DMS153 treated with DMSO at 0.1 percent for 48 hours (cell line): ENCODE measurements around the gene ZNF367.

Source experiments
- DNase-seq: peaks from one replicate; lab custom pipeline; 2025; ENCODE audit not compliant: unreplicated experiment; lab: John Stamatoyannopoulos, UW

ZNF367 gene

DNA sequence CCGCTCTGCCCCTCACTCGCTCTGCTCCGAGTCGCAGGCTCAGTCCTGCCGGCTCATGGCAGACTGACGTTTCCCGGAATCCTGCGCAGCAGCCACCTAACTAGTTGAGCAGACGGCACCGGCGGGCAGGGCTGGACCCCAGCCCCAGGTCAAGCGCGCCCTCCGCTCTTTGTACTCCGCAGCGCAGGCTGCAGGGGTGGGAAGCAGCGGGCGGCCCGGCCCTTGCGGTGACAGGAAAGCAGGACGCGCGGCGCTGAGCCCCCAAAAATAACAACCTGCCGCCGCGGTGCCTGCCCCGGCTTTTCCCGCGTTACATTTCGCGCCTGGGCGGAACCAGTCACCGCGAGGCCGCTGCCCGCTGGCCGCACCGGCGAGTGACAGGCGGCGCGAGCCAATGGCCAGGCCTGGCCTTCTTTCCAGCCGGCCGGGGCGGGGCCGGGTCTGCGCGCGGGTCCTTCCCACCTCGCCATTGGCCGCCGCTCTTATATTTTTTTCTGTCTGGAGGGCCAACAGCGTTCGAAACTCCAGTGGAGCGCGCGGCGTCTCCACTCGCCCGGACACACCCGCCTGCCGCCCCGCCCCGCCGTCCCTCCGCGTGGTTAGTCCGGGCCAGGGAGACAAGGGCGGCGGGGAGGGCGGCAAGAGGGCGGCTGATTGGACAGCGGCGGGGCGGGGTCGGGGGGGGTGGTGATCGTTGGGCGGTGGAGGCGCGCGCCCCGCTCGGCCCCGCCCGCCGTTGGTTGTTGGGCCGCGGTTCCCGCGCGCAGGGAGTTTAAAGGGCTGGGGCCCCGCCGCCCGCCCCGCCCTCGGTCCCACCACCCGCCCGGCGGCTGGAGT, at the start of gene ZNF367:
Gene ZNF367 (minus strand): TSS at position 288 of the 837 bp plus-strand sequence. CDS start 338 bp downstream, outside the sequence.
- peak; percentile 95 for DNase-seq

DNA sequence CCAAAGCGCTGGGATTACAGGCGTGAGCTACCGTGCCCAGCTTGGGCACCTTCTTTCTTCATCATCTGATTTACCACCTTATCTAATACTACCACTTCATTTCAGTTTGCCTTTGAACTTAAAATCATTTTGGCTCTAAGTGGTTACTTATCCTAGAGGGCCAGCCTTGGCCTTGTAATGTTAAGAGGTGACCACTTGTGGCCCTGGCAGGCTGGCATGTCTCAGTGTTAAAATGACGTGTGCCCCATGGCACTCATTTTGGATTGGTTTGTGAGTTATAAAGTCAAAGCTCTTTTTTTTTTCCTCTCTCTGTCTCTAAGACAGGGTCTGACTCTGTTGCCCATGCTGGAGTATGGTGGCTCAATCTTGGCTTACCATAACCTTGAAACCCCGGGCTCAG, 49.6 kb upstream of the ZNF367 start:
- DNase-seq, result no peak

DNA sequence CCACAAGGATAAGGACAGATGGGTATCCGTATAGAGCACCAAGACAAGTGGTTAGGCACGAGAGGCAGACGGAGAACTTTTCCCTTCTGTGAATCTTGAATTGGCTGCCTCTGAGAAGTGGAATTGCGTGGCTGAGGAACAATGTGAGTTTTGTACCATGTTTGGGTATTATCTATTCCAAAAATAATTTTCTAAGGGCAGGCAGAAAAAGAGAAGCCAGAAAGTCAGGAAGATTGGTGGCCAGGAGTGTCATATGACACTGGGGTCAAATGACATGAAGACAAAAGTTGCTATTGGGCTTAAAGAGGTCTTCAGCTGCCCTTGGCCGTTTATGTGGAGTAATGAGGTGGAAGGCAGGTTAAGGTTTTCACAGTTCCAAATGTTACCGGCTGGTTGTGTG, 46.3 kb upstream of the ZNF367 start:
- DNase-seq, result no peak

DNA sequence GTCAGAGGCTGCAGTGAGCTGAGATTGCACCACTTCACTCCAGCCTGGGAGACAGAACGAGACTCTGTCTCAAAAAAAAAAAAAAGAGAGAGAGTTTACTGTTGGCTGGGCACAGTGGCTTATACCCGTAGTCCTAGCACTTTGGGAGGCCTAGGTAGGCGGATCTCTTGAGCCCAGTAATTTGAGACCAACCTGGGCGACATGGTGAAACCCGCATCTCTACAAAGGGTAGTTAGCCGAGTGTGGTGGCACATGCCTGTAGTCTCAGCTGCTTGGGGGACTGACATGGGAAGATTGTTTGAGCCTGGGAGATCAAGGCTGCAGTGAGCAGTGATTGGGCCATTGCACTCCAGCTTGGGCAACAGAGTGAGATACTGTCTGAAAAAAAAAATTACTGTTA, 44.4 kb upstream of the ZNF367 start:
- no peak for DNase-seq

DNA sequence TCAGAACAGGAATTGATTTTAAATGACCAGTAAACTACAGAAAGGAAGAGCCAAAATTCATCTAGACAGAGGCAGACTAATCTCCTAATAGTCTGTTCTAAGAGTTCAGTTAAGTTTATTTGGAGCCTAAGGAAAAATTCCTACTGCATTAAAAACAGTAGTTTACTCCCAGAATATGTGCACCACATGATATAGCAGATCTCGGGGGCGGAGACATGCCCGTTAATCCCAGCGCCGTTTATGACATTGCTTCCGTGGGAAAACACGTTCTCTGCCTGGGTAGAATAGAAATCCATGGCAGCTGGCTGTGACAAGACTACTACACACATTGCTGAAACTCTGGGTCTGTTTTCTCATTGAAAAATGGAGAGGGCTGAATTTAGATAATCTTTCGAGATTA, 43.2 kb upstream of the ZNF367 start:
- no peak for DNase-seq

DNA sequence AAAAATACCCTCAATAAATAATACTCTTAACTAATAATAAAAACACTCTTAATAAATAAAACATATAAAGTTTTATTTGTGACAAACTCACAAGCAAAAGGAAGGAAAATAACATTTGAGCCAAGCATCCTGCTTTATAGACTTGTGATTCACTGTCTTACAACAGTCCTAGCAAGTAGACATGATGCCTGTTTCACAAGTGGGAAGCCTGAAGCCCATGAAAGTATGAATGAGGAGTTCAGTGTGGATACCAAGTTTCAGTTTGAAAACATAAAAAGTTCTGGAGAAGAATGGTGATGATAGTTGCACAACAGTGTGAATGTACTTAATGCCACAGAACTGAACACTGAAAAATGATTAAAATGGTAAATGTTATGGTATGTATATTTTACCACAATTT, 42.7 kb upstream of the ZNF367 start:
- no peak for DNase-seq

DNA sequence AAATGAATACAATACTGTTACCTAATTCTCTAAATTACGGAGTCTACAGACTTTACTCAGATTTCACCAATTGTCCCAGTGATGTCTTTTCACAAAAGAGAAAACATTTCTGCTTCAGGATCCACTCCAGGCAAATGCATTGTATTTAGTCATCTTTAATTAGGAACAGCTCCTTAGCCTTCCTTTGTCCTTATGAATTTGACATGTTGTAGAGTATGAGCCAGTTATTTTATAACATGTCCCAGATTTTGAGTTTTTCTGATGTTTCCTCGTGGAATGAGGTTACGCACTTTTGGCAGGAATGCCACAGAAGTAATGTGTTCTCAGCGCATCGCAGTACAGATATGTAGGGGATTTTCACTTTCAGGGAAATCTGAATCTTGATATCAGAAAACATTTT, 42.3 kb upstream of the ZNF367 start:
- DNase-seq, result no peak

DNA sequence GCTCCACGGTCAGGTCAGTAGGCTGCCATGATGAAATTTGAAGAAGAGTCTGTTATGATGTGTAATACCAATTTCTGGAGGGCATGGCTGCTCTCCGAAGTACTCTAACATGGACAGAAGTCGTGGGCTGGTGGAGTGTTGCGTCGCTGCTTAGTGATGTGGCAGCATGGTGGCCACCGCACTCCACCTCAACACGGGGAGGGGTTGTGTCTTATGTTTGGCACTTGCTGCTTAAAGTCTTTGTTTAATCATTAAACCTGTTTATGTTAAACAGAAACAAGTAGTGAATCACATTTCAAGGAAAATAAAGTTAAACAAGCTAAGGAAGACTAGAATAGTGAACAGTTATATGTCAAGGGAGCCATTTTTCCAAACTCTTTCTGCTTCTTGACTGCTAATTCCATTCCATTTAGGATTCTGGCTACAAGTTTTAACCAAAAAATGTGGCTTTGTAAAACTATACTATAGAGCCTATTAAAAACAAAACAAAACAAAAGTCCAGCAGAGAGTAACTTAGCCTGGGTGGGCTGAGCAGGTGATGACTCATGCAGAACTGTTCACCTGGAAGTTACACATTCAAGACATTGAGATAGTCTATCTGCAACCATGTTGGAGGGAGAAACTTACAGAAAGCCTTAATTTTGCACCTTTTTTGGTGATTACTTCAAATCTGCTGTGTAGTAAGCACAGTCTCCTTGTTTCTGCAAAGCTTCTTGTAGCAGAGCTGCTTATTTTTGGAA, 41.3 kb upstream of the ZNF367 start:
- no peak for DNase-seq

DNA sequence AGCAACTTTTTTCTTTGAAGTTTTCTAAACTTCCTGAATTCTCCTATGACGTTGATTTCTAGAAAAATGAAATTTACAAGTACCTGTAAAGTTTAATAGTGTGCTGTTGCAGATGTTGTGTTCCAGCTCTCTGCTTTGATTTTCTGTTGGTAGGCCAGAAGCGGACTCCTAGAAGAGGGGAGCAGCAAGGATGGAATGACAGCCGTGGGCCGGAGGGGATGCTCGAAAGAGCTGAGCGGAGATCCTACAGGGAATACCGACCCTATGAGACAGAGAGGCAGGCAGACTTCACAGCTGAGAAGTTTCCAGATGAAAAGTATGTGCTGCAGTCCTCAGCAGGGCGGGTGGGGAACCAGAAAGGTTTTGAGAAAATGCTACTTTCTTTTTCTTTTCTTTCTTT, 40.1 kb upstream of the ZNF367 start:
- DNase-seq, result no peak

DNA sequence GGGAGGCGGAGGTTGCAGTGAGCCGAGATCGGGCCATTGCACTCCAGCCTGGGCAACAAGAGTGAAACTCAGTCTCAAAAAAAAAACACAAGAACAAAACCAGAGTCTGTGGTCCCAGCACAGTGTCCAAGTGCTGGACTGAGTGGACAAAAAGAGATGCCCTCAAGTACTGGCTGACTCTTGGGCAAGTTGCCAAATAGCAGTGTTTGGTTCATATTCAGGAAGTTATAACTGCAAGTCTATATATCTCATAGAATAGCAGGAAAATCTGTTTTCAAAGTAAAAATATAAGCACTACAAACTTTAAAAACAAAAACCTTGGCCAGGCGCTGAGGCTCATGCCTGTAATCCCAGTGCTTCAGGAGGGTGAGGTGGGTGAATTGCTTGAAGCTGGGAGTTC, 39.1 kb upstream of the ZNF367 start:
- DNase-seq, result no peak

DNA sequence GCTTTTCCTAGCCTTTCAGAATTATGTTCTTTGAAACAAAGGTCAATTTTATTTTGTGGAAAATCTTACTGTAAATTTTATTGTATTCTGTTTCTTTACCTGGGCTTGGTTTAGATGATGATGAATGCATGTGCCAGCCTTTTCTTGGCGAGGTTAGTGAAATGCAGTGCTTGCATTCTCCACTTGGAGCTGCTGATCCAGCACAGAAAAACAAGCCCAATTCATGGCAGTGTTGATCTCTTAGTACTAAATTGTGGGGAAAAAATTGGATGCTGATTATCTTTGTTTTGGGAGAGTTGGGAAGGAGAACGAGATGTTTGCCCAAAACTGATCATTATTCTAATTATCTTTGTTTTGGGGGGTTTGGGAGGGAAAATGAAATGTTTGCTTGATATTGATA, 35.5 kb upstream of the ZNF367 start:
- no peak for DNase-seq

DNA sequence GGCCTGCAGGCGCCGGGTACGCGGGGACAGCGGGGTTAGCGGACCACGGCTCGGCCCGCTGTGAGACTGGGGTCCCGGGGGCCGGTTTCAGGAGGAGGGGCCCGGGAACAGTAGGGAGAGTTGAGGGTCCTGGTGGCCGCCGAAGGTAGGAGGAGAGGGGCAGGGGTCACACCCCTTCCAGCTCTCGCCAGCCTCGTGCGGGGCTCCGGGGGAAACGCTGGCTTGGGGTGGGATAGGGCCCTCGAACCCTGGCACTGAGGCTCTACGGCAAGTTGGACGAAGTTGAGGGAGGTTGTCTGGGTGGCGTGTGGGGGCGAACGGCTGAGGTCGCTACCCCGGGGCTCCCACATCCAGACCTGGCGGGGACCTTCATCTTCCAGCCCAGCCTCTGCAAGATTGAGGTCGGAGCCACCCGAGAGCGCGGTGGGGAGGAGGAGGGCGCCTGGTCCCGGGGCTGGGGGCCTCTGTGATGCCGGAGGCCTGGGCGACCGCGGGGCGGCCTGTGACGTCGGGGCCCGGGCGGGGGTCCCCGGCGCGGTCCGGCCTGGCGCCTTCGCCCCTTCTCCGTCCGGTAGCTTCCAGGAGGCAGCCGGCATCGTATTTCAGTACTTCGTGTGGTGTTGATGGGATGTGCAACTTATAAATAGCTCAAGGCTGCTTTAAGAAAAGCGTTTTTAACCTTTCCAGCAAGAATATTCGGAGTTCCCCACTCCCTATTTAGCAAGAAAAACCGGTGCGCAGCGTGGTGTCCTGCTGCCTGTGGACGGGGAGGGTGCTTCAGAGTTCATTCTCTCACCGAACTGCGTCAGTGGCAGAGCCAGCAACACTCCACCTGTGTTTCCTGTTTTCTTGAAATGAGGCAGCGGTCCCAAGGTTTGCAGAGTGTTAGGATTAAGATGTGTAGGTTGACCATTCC, 32.7 kb upstream of the ZNF367 start:
- no peak for DNase-seq

DNA sequence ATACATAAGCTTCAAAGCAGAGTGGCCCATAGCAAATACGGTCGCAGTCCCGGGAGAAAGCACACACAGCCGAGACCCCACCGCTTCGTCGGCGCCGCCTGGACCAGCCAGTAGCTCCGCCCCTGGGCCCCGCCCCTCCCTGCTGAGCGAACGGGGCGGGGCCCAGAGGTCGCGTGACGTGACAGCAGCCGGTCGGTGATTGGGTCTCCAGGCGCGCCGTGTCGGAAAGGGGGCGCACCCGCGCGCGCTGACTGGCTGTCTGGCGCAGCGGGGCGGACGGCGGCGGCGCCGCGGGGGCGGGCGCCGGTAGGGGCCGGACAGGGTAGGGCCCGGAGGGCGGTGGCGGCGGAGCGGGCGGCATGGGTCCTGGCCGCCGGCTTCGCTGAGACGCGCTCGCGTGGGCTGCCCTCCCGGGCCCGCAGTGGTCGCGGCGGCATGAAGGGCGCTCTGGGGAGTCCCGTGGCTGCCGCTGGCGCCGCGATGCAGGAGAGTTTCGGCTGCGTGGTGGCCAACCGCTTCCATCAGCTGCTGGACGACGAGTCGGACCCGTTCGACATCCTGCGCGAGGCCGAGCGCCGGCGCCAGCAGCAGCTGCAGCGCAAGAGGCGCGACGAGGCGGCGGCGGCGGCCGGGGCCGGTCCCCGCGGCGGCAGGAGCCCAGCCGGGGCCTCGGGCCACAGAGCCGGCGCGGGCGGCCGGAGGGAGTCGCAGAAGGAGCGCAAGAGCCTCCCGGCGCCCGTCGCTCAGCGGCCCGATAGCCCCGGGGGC, 31.9 kb upstream of the ZNF367 start, which contains the start of gene HABP4:
Gene HABP4 (plus strand): TSS at position 325 of the 768 bp plus-strand sequence. CDS start 111 bp downstream, at position 436.
- peak; percentile 88 for DNase-seq

DNA sequence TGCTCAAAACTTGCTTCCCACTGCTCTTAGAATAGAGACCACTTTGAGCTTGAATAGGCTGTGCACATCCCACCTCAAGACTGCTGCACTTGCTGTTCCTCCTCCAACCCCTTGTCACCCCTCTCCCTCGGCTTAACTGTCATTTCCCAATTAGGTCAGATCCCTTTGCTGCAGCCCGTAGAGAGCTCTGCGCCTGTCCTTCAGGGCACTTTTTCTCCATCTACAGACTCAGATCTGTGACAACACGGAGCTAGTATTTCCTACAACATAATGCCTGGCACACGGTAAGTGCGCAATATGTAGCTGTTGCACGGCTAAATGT, 31.3 kb upstream of the ZNF367 start:
- DNase-seq, result no peak

DNA sequence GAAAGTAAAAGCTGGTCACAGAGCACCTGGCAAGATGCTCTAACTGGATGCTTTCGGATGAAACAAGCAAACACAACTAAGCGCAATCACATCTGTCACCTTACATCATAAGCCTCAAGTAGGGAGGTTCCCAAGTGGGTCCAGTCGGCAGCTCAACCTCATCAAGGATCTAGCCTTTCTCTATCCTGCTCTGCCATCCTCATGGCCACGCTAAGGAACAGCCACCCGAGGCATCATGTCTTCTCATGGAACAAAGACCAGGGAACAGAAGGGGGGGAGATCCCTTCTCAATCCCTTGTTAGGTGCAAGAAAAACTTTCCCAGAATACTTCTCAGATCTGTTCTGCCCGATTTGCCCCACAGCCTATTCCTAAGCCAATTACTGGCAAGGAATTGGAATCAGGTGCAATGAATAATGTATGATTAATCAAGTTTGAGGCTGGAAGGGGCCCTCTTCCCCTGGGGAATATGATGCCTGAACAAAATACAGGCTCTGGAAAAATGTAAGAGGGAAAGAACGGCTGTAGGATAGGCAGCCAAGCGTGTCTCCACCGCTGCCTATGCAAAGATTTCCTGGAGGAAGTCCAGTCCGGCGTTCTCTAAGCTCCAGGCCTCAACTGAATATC, 30.5 kb upstream of the ZNF367 start:
- DNase-seq, result no peak

DNA sequence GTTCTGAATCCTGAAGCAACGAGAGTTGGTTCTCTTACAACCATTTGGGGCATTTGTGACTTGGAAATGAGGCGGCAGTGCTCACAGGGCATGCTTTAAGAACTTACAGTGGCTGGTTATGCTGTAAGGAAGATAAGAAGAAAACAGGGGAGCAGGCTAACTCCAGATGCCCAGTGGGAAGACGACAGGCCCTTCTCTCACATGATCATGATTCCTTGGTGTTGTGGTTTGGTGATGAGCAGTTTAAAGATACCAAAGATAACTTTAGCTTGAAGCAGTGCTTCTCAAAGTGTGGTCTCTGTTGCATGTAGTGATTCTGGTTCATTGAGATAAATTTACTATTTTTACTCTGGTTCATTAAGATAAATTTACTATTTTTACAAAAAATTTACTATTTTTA, 29.2 kb upstream of the ZNF367 start:
- no peak for DNase-seq

DNA sequence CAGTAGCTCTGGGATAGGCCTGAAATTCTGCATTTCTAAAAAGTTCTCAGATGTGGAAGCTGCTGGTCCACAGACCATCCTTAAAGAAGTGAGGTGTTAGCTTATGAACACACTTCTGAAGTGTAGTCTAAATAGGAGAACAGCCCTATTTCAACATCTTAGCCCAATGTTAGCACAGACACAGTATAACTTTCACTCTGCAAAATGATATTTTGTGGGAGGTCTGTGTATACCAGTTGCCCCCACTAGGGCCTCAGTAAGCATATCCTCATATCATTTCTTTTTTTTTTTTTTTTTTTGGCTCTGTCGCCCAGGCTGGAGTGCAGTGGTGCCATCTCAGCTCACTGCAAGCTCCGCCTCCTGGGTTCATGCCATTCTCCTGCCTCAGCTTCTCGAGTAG, 24.3 kb upstream of the ZNF367 start:
- no peak for DNase-seq

DNA sequence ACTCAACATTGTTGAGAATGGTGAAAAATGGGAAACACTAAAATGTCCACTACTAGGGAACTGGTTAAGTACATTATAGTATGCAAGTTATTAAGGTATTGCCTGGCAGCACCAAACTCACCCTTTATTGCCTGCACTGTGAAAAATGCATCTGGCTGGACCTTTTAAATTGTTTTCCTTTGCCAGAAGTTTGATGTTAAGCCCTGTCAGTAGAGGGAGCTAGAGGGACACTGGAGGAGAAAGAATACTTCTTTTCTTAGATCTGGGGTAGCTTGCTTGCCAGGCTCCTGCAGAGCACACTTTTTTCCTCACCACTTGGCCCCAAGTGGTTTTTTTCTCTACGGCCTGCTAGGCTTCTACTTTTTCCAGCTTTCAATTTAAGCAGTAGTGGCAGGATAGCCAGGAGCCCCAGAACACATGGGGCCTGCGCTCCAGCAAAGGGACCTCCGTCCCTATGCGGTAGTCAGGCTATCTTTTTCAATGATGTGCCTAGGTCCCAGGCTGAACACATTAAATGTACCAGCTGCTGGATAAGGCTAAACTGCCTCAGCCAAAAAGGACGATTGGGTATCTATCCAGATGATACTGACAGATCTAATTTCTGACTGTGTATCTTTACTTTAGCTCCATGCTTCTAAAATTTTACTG, 23.8 kb upstream of the ZNF367 start:
- no peak for DNase-seq

DNA sequence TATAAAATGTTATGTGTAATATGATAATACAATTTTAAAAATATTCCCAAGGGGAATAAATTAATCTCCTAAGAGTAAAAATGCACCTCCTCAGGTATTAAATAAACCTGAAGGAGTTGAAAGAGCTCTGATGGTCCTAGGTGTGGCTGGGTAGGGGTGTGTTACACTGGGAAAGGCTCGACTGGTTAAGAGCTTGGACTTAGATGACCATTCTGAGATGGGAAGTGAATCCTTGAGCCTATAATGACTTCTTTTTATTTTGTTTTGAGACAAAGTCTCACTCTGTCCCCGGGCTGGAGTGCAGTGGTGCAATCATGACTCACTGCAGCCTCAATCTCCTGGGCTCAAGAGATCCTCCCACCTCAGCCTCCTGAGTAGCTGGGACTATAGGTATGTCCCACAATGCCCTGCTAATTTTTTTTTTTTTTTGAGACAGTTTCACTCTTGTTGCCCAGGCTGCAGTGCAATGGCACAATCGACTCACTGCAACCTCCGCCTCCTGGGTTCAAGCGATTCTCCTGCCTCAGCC, 22.6 kb upstream of the ZNF367 start:
- DNase-seq, result no peak
